ENCODE results near the gene GRIN2D.

Gene GRIN2D

DNA sequence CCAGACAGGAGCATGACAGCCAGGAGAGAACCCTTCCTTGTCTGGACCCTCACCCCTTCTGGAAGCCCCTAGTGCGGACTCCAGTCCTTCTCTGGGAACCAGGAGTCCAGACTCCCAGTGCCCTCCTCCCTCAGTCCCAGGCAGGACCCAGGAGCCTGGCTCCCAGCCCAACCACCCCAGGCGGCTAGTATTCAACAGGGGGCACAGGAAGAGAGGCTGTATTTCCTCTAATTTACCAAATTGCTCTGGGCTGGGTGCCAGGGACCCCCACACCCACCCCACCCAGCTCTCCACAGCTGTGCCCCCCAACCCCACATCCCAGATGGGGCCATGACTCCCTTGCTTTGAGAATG lies 3.3 kb downstream of the GRIN2D start:
- no peak overlapping the region for H3K18ac ChIP-seq (ENCODE audit: low read length)
- H3K79me1 ChIP-seq (ENCODE audit: low read length), result no peaks in the 10 kb centered on the region
- no peak overlapping the region for H3K4me2 ChIP-seq (ENCODE audit: low read length)
- no peak overlapping the region for H4K5ac ChIP-seq (ENCODE audit: low read length)
- no peak overlapping the region for H3K56ac ChIP-seq (ENCODE audit: low read length)
- H2BK15ac ChIP-seq (replicated peaks; ENCODE audit: low read depth), result no peak overlapping the region
- no peaks in the 10 kb centered on the region for H3K79me2 ChIP-seq (ENCODE audit: control insufficient read depth, insufficient read depth, low read length)
- H2BK120ac ChIP-seq (ENCODE audit: low read depth, low read length), result no peak overlapping the region
- H2BK5ac ChIP-seq (ENCODE audit: low read length), result no peak overlapping the region
- no peak for DNase-seq
- H3K4me1 ChIP-seq (ENCODE audit: control insufficient read depth, low read depth, low read length), result peaks cover 5% of the 10 kb centered on the region
- H3K4ac ChIP-seq (ENCODE audit: low read depth, low read length), result no peak overlapping the region
- no peak overlapping the region for H4K8ac ChIP-seq (ENCODE audit: low read depth, low read length)
- H3K27ac ChIP-seq (ENCODE audit: low read depth, low read length), result no peak overlapping the region
- H3K4me3 ChIP-seq (ENCODE audit: low read length), result no peak overlapping the region
- peaks cover 15% of the 10 kb centered on the region for H3K27me3 ChIP-seq (ENCODE audit: insufficient read depth, low read length, poor library complexity)
- H3K23ac ChIP-seq (ENCODE audit: low read length), result no peak overlapping the region
- no CpG with 5 or more reads among the region's 2 CpGs for whole genome bisulfite sequencing (ENCODE audit: extremely low coverage, insufficient coverage, low lambda C conversion rate)
- H2AK5ac ChIP-seq (ENCODE audit: low read length), result no peak overlapping the region
- no peaks in the 10 kb centered on the region for H3K36me3 ChIP-seq (ENCODE audit: control insufficient read depth, insufficient read depth, low read length)
- H3K9ac ChIP-seq (ENCODE audit: low read length), result no peak overlapping the region

DNA sequence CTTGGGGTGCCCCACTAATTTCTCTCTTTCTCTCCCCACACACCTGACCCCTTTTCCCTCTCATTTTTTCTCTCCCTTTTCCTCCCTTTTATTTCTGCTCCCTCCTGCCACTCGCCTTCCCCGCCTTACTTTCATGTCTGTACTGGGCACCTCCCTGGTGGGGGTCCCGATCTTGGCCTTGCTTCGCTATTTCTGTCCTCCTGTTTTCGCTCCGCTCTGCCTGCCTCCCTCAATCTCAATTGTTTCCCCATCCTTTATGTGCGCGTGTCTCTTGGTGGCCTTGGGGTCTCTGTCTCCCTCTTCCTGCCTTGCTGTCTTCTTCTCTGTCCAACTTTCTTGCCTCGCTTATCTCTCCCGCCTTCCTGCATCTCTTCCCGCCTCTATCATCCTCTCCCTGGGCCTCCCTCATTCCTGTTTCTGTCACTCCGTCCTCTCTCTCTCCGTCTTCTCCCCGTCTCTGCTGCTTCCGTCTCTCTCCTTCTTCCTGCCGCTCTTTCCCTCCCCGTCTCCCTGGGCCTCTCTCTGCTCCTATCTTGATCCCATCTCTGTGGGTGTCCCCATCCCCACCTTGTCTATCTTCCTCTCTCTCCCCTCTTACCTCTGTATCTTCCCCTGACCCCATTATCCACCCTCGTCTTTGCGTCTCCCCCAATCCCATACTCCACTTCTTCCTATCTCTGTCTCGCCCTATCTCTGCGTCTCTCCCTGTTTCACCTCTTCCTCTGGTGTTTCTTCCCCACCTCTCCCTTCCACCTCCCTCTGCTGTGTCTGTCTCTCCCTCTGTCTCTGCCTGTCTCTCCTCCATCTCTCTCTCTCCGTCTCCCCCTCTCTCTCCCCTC lies 4.0 kb downstream of the GRIN2D start:
- Histone ChIP-seq H3K79me2 (ENCODE audit: control insufficient read depth, insufficient read depth, low read length) (no peaks in the 10 kb centered on the region), H4K5ac (ENCODE audit: low read length) (no peak overlapping the region), H3K4me1 (ENCODE audit: control insufficient read depth, low read depth, low read length) (peaks cover 5% of the 10 kb centered on the region), H2AK5ac (ENCODE audit: low read length) (no peak overlapping the region), H3K18ac (ENCODE audit: low read length) (no peak overlapping the region), H4K8ac (ENCODE audit: low read depth, low read length) (no peak overlapping the region), H3K79me1 (ENCODE audit: low read length) (no peaks in the 10 kb centered on the region), H3K4me2 (ENCODE audit: low read length) (peak overlapping the region; percentile 64), H2BK120ac (ENCODE audit: low read depth, low read length) (no peak overlapping the region), H3K27ac (ENCODE audit: low read depth, low read length) (no peak overlapping the region), H3K4ac (ENCODE audit: low read depth, low read length) (no peak overlapping the region), H3K9ac (ENCODE audit: low read length) (peak overlapping the region; percentile 78), H3K56ac (ENCODE audit: low read length) (peak overlapping the region; percentile 84), H2BK15ac (replicated peaks; ENCODE audit: low read depth) (no peak overlapping the region), H3K23ac (ENCODE audit: low read length) (no peak overlapping the region), H3K4me3 (ENCODE audit: low read length) (peak overlapping the region; percentile 35), H3K36me3 (ENCODE audit: control insufficient read depth, insufficient read depth, low read length) (no peaks in the 10 kb centered on the region), H3K27me3 (ENCODE audit: insufficient read depth, low read length, poor library complexity) (peaks cover 15% of the 10 kb centered on the region), H2BK5ac (ENCODE audit: low read length) (no peak overlapping the region)
- WGBS (ENCODE audit: extremely low coverage, insufficient coverage, low lambda C conversion rate), result no CpG with 5 or more reads among the region's 22 CpGs
- DNase-seq, result no peak

DNA sequence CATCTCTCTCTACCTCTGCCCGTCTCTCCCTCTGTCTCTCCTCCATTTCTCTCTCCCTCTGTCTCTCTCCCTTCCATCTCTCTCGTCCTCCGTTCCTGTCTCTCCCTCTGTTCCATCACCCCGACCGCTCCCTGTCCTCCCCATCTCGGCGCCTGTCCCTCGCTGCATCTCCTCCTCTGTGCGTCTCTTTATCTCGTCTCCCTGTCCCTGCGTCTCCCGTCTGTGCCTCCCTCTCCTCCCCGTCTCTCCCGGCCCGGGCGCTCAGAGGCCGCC lies 4.6 kb downstream of the GRIN2D start:
- H3K79me1 ChIP-seq (ENCODE audit: low read length), result no peaks in the 10 kb centered on the region
- no peak overlapping the region for H2BK120ac ChIP-seq (ENCODE audit: low read depth, low read length)
- H4K5ac ChIP-seq (ENCODE audit: low read length), result no peak overlapping the region
- peak overlapping the region; percentile 84 for H3K56ac ChIP-seq (ENCODE audit: low read length)
- no peak overlapping the region for H3K27ac ChIP-seq (ENCODE audit: low read depth, low read length)
- peak overlapping the region; percentile 49 for H3K4ac ChIP-seq (ENCODE audit: low read depth, low read length)
- peaks cover 15% of the 10 kb centered on the region for H3K27me3 ChIP-seq (ENCODE audit: insufficient read depth, low read length, poor library complexity)
- H3K4me1 ChIP-seq (ENCODE audit: control insufficient read depth, low read depth, low read length), result peaks cover 5% of the 10 kb centered on the region
- H3K4me2 ChIP-seq (ENCODE audit: low read length), result peak overlapping the region; percentile 64
- no CpG with 5 or more reads among the region's 17 CpGs for WGBS (ENCODE audit: extremely low coverage, insufficient coverage, low lambda C conversion rate)
- no peak overlapping the region for H2AK5ac ChIP-seq (ENCODE audit: low read length)
- H2BK5ac ChIP-seq (ENCODE audit: low read length), result no peak overlapping the region
- DNase-seq, result peak; percentile 34
- H3K79me2 ChIP-seq (ENCODE audit: control insufficient read depth, insufficient read depth, low read length), result no peaks in the 10 kb centered on the region
- no peak overlapping the region for H4K8ac ChIP-seq (ENCODE audit: low read depth, low read length)
- no peak overlapping the region for H3K23ac ChIP-seq (ENCODE audit: low read length)
- H3K36me3 ChIP-seq (ENCODE audit: control insufficient read depth, insufficient read depth, low read length), result no peaks in the 10 kb centered on the region
- no peak overlapping the region for H2BK15ac ChIP-seq (replicated peaks; ENCODE audit: low read depth)
- H3K18ac ChIP-seq (ENCODE audit: low read length), result peak overlapping the region; percentile 53
- H3K9ac ChIP-seq (ENCODE audit: low read length), result peak overlapping the region; percentile 78
- peak overlapping the region; percentile 35 for H3K4me3 ChIP-seq (ENCODE audit: low read length)

DNA sequence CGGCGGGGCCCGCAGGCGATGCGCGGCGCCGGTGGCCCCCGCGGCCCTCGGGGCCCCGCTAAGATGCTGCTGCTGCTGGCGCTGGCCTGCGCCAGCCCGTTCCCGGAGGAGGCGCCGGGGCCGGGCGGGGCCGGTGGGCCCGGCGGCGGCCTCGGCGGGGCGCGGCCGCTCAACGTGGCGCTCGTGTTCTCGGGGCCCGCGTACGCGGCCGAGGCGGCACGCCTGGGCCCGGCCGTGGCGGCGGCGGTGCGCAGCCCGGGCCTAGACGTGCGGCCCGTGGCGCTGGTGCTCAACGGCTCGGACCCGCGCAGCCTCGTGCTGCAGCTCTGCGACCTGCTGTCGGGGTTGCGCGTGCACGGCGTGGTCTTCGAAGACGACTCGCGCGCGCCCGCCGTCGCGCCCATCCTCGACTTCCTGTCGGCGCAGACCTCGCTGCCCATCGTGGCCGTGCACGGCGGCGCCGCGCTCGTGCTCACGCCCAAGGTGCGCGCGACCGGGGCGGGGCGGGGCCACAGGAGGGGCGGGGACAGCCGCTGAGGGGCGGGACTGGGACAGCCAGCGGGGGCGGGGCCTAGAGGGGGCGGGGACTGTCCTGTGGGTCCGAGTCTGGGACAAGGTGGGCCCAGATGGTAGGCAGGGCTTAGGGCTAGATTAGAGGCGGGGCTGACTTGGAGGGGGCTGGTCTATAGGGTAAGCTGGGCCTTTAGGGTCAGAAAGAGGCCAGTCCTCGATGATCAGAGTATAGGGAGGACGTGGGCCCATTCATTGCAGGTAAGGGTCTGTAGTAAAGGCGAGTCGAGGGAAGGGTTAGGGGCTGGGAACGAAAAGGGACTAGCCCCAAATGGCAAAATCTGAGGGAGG lies 5.1 kb downstream of the GRIN2D start:
- peaks cover 15% of the 10 kb centered on the region for H3K27me3 ChIP-seq (ENCODE audit: insufficient read depth, low read length, poor library complexity)
- H3K4me3 ChIP-seq (ENCODE audit: low read length), result peak overlapping the region; percentile 35

DNA sequence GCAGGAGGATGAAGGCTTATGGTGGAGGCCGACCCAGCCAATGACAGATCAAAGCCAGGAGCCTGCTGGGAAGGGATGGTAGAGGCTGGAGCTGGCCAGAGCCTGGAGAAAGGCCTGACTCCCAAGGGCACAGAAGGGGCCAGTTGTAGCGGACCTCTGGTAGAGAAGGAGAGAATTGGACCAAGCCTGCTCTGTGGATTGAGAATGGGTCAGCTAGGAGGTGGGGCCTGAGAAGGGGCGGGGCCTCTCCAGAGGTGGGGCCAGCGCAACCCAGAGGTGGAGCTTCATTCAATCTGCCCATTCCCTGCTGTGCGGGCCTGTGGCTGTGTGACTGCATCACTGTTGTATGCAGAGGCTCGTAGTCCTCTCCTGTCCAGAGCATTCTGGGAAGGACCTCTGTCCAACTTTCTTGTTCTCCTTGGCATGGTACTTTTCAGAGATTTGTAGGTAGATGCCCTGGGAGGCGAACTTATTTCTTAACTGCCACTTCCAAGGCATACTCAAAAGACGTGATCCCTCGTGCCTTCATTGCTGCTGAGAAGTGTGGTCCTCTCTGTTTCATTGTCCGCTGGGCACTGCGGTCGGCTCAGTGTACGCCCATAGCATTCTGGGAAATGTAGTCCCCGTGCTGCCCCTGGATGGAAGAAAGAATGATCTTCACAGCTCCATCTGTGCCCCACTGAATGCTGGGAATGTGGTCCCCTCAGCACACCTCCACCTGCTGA lies 6.7 kb downstream of the GRIN2D start:
- Histone ChIP-seq H3K27ac (ENCODE audit: low read depth, low read length) (peak overlapping the region; percentile 31), H3K79me2 (ENCODE audit: control insufficient read depth, insufficient read depth, low read length) (no peaks in the 10 kb centered on the region), H3K4me2 (ENCODE audit: low read length) (peak overlapping the region; percentile 60), H3K4me1 (ENCODE audit: control insufficient read depth, low read depth, low read length) (peaks cover 5% of the 10 kb centered on the region), H3K27me3 (ENCODE audit: insufficient read depth, low read length, poor library complexity) (peaks cover 9% of the 10 kb centered on the region), H3K56ac (ENCODE audit: low read length) (peak overlapping the region; percentile 68), H3K9ac (ENCODE audit: low read length) (peak overlapping the region; percentile 56), H2AK5ac (ENCODE audit: low read length) (no peak overlapping the region), H4K8ac (ENCODE audit: low read depth, low read length) (no peak overlapping the region), H4K5ac (ENCODE audit: low read length) (no peak overlapping the region), H3K23ac (ENCODE audit: low read length) (no peak overlapping the region), H2BK5ac (ENCODE audit: low read length) (no peak overlapping the region), H2BK15ac (replicated peaks; ENCODE audit: low read depth) (no peak overlapping the region), H2BK120ac (ENCODE audit: low read depth, low read length) (no peak overlapping the region), H3K36me3 (ENCODE audit: control insufficient read depth, insufficient read depth, low read length) (no peaks in the 10 kb centered on the region), H3K79me1 (ENCODE audit: low read length) (no peaks in the 10 kb centered on the region), H3K18ac (ENCODE audit: low read length) (no peak overlapping the region), H3K4me3 (ENCODE audit: low read length) (no peak overlapping the region), H3K4ac (ENCODE audit: low read depth, low read length) (no peak overlapping the region)
- peak; percentile 94 for DNase-seq
- WGBS (ENCODE audit: extremely low coverage, insufficient coverage, low lambda C conversion rate), result no CpG with 5 or more reads among the region's 14 CpGs

More for the DNA sequence above, 5.1 kb downstream of the GRIN2D start:
- Histone ChIP-seq H3K9ac (ENCODE audit: low read length) (peak overlapping the region; percentile 78), H2BK120ac (ENCODE audit: low read depth, low read length) (no peak overlapping the region), H4K5ac (ENCODE audit: low read length) (no peak overlapping the region), H2BK5ac (ENCODE audit: low read length) (no peak overlapping the region), H2BK15ac (replicated peaks; ENCODE audit: low read depth) (no peak overlapping the region), H3K4me1 (ENCODE audit: control insufficient read depth, low read depth, low read length) (peaks cover 5% of the 10 kb centered on the region), H3K79me2 (ENCODE audit: control insufficient read depth, insufficient read depth, low read length) (no peaks in the 10 kb centered on the region), H3K27ac (ENCODE audit: low read depth, low read length) (no peak overlapping the region), H4K8ac (ENCODE audit: low read depth, low read length) (no peak overlapping the region), H3K4me2 (ENCODE audit: low read length) (peak overlapping the region; percentile 64), H3K23ac (ENCODE audit: low read length) (peak overlapping the region; percentile 95), H3K18ac (ENCODE audit: low read length) (peak overlapping the region; percentile 53), H2AK5ac (ENCODE audit: low read length) (no peak overlapping the region), H3K4ac (ENCODE audit: low read depth, low read length) (peak overlapping the region; percentile 49), H3K36me3 (ENCODE audit: control insufficient read depth, insufficient read depth, low read length) (no peaks in the 10 kb centered on the region), H3K56ac (ENCODE audit: low read length) (peak overlapping the region; percentile 84), H3K79me1 (ENCODE audit: low read length) (no peaks in the 10 kb centered on the region)
- peak; percentile 97 for DNase-seq
- no CpG with 5 or more reads among the region's 104 CpGs for WGBS (ENCODE audit: extremely low coverage, insufficient coverage, low lambda C conversion rate)
